NCI-H187 treated with DMSO at 0.1 percent for 48 hours (cell line): ENCODE data around the gene ERMP1.
"Not testable (repeated sequence)": the region's sequence is repeated elsewhere in the genome, so short reads cannot be mapped to it uniquely, and the experiment has no call there.

Experiments used
- DNase-seq: peaks from one replicate; lab custom pipeline; 2025; lab: John Stamatoyannopoulos, UW

The ERMP1 gene

GRCh38 chr9:5779705-5780218, 53.2 kb downstream of the ERMP1 start:
- not testable (repeated sequence) for DNase-seq

- no peak for DNase-seq
These were observed 54.1 kb downstream of the ERMP1 start for GRCh38 chr9:5778805-5779204.

- DNase-seq, result no peak
These were observed 59.5 kb downstream of the ERMP1 start for GRCh38 chr9:5773324-5773999.

GRCh38 chr9:5767968-5768932, 64.7 kb downstream of the ERMP1 start:
- no peak for DNase-seq

- no peak for DNase-seq
These were observed 68.6 kb downstream of the ERMP1 start for GRCh38 chr9:5764130-5764868.

GRCh38 chr9:5762421-5762820, 70.5 kb downstream of the ERMP1 start:
- no peak for DNase-seq

- DNase-seq, result no peak
These were observed 72.6 kb downstream of the ERMP1 start for GRCh38 chr9:5760338-5760737.

- no peak for DNase-seq
These were observed 76.3 kb downstream of the ERMP1 start for GRCh38 chr9:5756633-5757032.

- no peak for DNase-seq
These were observed 82.3 kb downstream of the ERMP1 start for GRCh38 chr9:5750569-5750968.

GRCh38 chr9:5749306-5749705, 83.6 kb downstream of the ERMP1 start:
- no peak for DNase-seq

- no peak for DNase-seq
These were observed 84.5 kb downstream of the ERMP1 start for GRCh38 chr9:5748438-5748837.

GRCh38 chr9:5743109-5743508, 89.8 kb downstream of the ERMP1 start:
- no peak for DNase-seq

- DNase-seq, result no peak
These were observed 96.2 kb downstream of the ERMP1 start for GRCh38 chr9:5736563-5737346.

- DNase-seq, result no peak
These were observed 97.8 kb downstream of the ERMP1 start for GRCh38 chr9:5735072-5735471.
